ENCODE results near the gene C1R. TPM values are rescaled to one million over a fixed set of nuclear protein-coding genes. Genes with fewer than 3 reads are reported as not detected.
"Not testable (repeated sequence)": the region's sequence is repeated elsewhere in the genome, so short reads cannot be mapped to it uniquely, and the experiment has no call there.

The C1R gene
- total RNA-seq, 1 donor from 2014 or later: 0.77 TPM

GRCh38 chr12:7038591-7038990 lies 53.7 kb downstream of the C1R start:
- no peak for DNase-seq (ENCODE audit: low read depth in 2 of 2)

- not testable (repeated sequence) for DNase-seq (ENCODE audit: low read depth in 2 of 2)
These were observed 54.8 kb downstream of the C1R start for GRCh38 chr12:7037411-7037810.

GRCh38 chr12:7035463-7035862 lies 56.8 kb downstream of the C1R start:
- no peak for DNase-seq (ENCODE audit: low read depth in 2 of 2)

GRCh38 chr12:7034464-7034863 lies 57.8 kb downstream of the C1R start:
- DNase-seq (ENCODE audit: low read depth in 2 of 2): no peak

GRCh38 chr12:7032990-7033389 lies 59.3 kb downstream of the C1R start:
- DNase-seq (ENCODE audit: low read depth in 2 of 2): no peak

GRCh38 chr12:7031306-7031705 lies 60.9 kb downstream of the C1R start:
- no peak for DNase-seq (ENCODE audit: low read depth in 2 of 2)

Other genes with a start within 250 kb of the C1R start
- 5.7 and 11.8 TPM in 2 replicates for gene CDCA3, start 241.2 kb downstream of the C1R start, total RNA-seq
- gene USP5, start 240.3 kb downstream of the C1R start, total RNA-seq: 82.5 and 83.7 TPM in 2 replicates
- gene TPI1, start 224.9 kb downstream of the C1R start, total RNA-seq: 778 and 977 TPM in 2 replicates
- gene SPSB2, start 219.1 kb downstream of the C1R start, total RNA-seq: 2.9 and 3.3 TPM in 2 replicates
- gene LRRC23, start 187.6 kb downstream of the C1R start, total RNA-seq: 2.0 and 2.1 TPM in 2 replicates
- 1.0 and 1.4 TPM in 2 replicates for gene ENO2, start 177.9 kb downstream of the C1R start, total RNA-seq
- 5.1 and 12.1 TPM in 2 replicates for gene ATN1, start 164.5 kb downstream of the C1R start, total RNA-seq
- not detected in 2 replicates for gene RNU7-1, start 148.6 kb downstream of the C1R start, total RNA-seq
- gene C12orf57, start 148.4 kb downstream of the C1R start, total RNA-seq: 88.7 and 206 TPM in 2 replicates
- gene PTPN6, start 141.1 kb downstream of the C1R start, total RNA-seq: 2.4 and 2.6 TPM in 2 replicates
- gene PHB2, start 121.8 kb downstream of the C1R start, total RNA-seq: 158 and 184 TPM in 2 replicates
- 30.2 and 30.8 TPM in 2 replicates for gene EMG1, start 121.5 kb downstream of the C1R start, total RNA-seq
- 9.7 and 11.3 TPM in 2 replicates for gene LPCAT3, start 74.0 kb downstream of the C1R start, total RNA-seq
- 0.13 TPM in 2 replicates for gene C1S, start 31.7 kb downstream of the C1R start, total RNA-seq
- 13.4 and 15.6 TPM in 2 replicates for gene C1RL, start 16.8 kb upstream of the C1R start, total RNA-seq
- 0.26 and 0.38 TPM in 2 replicates for gene RBP5, start 36.4 kb upstream of the C1R start, total RNA-seq
- gene CLSTN3, start 37.9 kb upstream of the C1R start, total RNA-seq: 15.0 and 29.0 TPM in 2 replicates
- gene PEX5, start 97.2 kb upstream of the C1R start, total RNA-seq: 31.6 and 33.0 TPM in 2 replicates
- not detected in 2 replicates for gene ACSM4, start 211.6 kb upstream of the C1R start, total RNA-seq

All from dermis microvascular lymphatic vessel endothelial cell (primary cell).